Stimulated activated CD4-positive, alpha-beta T cell treated with anti-CD3 and anti-CD28 coated beads, Interleukin-12 subunit alpha, Interleukin-12 subunit beta, amount 100 ng/mL, for 24 hours (primary cell): ENCODE measurements around the gene SGSM1.
"Not testable (repeated sequence)": the region's sequence is repeated elsewhere in the genome, so short reads cannot be mapped to it uniquely, and the experiment has no call there.

ENCODE experiments used
- DNase-seq, 2 experiments: peaks; one replicate each; pipeline ENCODE4 v3.0.0-alpha.2; 2020; ENCODE audit warnings: low read depth in 2 of 2

Gene SGSM1

GRCh38 chr22:24894220-24894975 lies 88.4 kb downstream of the SGSM1 start:
- DNase-seq = no peak

DNA sequence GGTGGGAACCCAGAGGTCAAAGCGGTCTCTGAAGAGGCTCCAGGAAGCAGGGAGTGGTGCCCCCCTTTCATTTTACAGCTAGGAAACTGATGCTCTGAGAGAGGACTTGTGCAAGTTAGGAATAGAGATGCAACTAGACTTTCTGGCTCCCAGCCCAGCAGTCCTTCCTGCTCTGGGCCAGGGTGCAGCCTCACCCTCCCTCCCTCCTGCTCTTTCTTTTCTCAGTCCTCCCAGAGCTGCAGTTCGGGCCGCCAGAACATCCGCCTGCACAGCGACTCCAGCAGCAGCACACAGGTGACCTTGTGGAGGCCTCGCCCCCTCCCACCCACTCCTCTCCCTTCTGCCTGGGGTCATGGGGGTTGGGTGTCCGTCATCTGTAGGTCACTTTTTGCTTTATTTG lies 89.0 kb downstream of the SGSM1 start:
- DNase-seq = no peak

DNA sequence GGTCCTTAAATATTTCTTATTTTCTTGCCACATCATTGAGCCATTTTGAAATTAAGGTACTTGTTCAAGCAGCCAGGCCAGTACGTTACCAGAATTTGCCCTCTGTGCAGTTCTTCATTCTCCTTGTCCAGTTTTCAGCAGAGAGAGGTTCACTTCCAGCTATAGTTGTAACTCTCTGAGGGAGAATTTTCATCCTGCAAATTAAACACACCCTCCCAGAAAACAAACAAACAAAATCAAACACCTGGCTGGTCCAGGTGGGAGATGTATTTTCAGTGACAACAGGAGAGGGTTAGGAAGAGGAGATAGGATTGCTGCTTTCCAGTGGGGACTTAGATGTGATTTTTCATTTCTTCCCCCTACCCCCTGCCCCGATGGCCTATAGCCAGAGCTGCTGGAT lies 95.4 kb downstream of the SGSM1 start:
- no peak for DNase-seq

GRCh38 chr22:24905909-24906308 lies 99.9 kb downstream of the SGSM1 start:
- no peak for DNase-seq

DNA sequence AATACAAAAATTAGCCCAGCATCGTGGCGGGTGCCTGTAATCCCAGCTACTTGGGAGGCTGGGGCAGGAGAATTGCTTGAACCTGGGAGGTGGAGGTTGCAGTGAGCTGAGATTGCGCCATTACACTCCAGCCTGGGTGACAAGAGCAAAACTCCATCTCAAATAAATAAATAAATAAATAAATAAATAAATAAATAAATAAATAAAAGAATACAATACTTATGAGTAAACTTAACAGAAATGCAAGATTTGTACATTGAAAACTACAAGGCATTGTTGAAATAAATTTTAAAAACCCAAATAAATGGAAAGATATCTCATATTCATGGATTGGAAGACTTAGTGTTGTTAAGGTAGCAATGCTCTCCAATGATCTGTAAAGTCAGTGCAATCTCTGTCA lies 101.1 kb downstream of the SGSM1 start:
- not testable (repeated sequence) for DNase-seq

DNA sequence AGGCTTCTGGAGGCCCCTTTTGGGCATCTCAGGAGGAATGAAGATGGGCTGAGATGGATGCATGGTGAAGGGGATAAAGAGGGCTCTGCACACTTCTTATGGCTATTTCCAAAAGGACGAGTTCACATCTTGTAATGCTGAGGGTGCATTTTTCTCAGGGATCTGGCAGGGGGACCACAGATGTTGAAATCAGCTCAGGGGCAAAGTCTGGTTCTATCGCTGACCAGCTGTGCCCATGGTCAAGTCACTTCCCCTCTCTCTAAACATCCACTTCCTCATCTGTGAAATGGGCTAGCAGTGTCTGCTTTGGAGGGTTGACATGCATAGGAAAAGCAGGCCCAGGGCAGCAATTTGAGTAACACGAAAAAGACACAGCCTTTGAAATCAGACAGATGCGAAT lies 114.0 kb downstream of the SGSM1 start:
- DNase-seq = no peak

- no peak for DNase-seq
These were observed 119.8 kb downstream of the SGSM1 start for GRCh38 chr22:24925586-24926427.

DNA sequence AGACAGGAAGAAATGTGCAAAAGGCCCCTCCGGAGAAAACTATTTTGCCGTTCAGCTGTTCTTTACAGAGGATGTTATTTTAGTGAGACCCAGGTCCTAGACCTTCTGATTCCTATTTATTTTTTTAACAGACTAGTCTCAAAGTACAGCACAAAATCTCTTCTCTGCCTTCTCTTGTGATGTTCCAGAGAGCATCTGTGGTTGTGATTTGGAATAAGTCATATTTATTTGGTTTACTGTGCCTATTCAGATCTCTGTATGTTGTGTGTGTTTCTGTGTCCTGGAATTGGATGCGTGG lies 120.4 kb downstream of the SGSM1 start:
- DNase-seq = no peak

GRCh38 chr22:24926849-24927579 lies 121.0 kb downstream of the SGSM1 start:
- DNase-seq = no peak

GRCh38 chr22:24928322-24928721 lies 122.3 kb downstream of the SGSM1 start:
- DNase-seq = no peak

GRCh38 chr22:24930678-24931077 lies 124.7 kb downstream of the SGSM1 start:
- DNase-seq = no peak

- no peak for DNase-seq
These were observed 129.9 kb downstream of the SGSM1 start for GRCh38 chr22:24935771-24936483.

- DNase-seq = no peak
These were observed 131.1 kb downstream of the SGSM1 start for GRCh38 chr22:24937114-24937513.

GRCh38 chr22:24938741-24939341 lies 132.8 kb downstream of the SGSM1 start:
- DNase-seq = no peak

- no peak for DNase-seq
These were observed 136.3 kb downstream of the SGSM1 start for GRCh38 chr22:24942301-24942700.

GRCh38 chr22:24944217-24944937 lies 138.4 kb downstream of the SGSM1 start:
- DNase-seq = no peak

- DNase-seq = no peak
These were observed 139.4 kb downstream of the SGSM1 start for GRCh38 chr22:24945430-24945829.

DNA sequence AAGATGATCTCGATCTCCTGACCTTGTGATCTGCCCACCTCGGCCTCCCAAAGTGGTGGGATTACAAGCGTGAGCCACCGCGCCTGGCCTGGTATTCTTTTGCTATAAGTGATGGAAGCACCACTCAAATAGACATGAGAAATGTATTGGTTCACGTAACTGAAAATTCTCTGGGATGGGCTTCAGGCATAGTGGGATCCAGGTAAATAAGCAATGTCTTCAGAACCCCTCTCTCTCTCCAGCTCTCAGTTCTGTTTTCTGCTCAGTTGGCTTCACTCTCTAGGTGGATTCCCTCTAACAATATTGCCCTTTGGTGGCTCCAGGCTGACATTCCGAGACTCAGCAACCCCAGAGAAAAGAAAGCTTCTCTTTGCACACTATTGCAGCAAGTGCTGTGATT lies 141.4 kb downstream of the SGSM1 start:
- DNase-seq = no peak

- no peak for DNase-seq
These were observed 141.9 kb downstream of the SGSM1 start for GRCh38 chr22:24947881-24948280.

GRCh38 chr22:24948356-24949202 lies 142.6 kb downstream of the SGSM1 start:
- no peak for DNase-seq
